Aorta (tissue), 5 donors: ENCODE data around the gene PLK1. TPM values are rescaled to one million over a fixed set of nuclear protein-coding genes. Genes with fewer than 3 reads are reported as not detected.

ENCODE experiments used
- ATAC-seq: fragments of 200-7000 bp; cut with Tn5 transposase; one replicate; pipeline ENCODE4 v1.9.1; 2022; ENCODE audit warnings: moderate library complexity; ENCODE audit not compliant: low FRiP score
- DNase-seq, 2 donors: peaks; one replicate each; pipeline ENCODE4 v3.0.0-alpha.2; 2020
- H3K27ac ChIP-seq, 2 donors: one replicate each; pipeline ENCODE4 v1.5.1; 2013; ENCODE audit warnings: low read length in 2 of 2, mild to moderate bottlenecking in 2 of 2, moderate library complexity in 2 of 2, control low read depth in 1 of 2, inconsistent platforms in 1 of 2, low read depth in 1 of 2
- H3K27me3 ChIP-seq, 2 donors: one replicate each; pipeline ENCODE4 v1.6.1; 2013; ENCODE audit warnings: control low read depth in 1 of 2, low read length in 1 of 2, mild to moderate bottlenecking in 1 of 2, moderate library complexity in 1 of 2; ENCODE audit not compliant: insufficient read depth in 2 of 2, control insufficient read depth in 1 of 2
- H3K36me3 ChIP-seq, 2 donors: one replicate each; pipeline ENCODE4 v1.6.1; 2013; ENCODE audit warnings: control low read depth in 1 of 2, low read length in 1 of 2, mild to moderate bottlenecking in 1 of 2; ENCODE audit not compliant: insufficient read depth in 2 of 2, control insufficient read depth in 1 of 2
- H3K4me1 ChIP-seq, 2 donors: one replicate each; pipeline ENCODE4 v1.6.1; 2013; ENCODE audit warnings: low read length in 2 of 2, control low read depth in 1 of 2, mild to moderate bottlenecking in 1 of 2, moderate library complexity in 1 of 2; ENCODE audit not compliant: insufficient read depth in 2 of 2, control insufficient read depth in 1 of 2
- H3K4me3 ChIP-seq, 2 donors: one replicate each; pipeline ENCODE4 v1.5.1; 2013; ENCODE audit warnings: low read length in 2 of 2, control low read depth in 1 of 2, mild to moderate bottlenecking in 1 of 2
- H3K9me3 ChIP-seq: one replicate; pipeline ENCODE4 v1.6.1; 2013; ENCODE audit warnings: mild to moderate bottlenecking, low read length; ENCODE audit not compliant: control insufficient read depth
- WGBS, 2 donors: extraction: QIAGEN DNeasy Blood & Tissue Kit; methylation state at CpG; one replicate each; pipeline ENCODE4 v1.1.7; 2013; 5-methylcytosine and 5-hydroxymethylcytosine counted together
- intact Hi-C, 2 donors: fragments of 100-400 bp; cut with DNase I; formaldehyde crosslinking; loops; one replicate each; pipeline versions ENCODE4 v1.14.2 to v1.15.0; 2022
- polyA plus RNA-seq, 2 donors: library from polyadenylated mRNA; stranded (reverse); fragments of 200-250 nt; gene quantifications; one replicate each; pipeline ENCODE4 v1.2.3, GENCODE V29; 2013
- total RNA-seq, 2 donors: library from RNA; stranded (reverse); fragmentation: NEBNext Ultra II Directional; extraction: Animal tissue kit (Norgen Biotek cat#: 25700); gene quantifications; one replicate each; pipeline ENCODE4 v1.2.1, GENCODE V29; 2021
- donor health status: healthy with polysubstance abuse.
- donor health status: Bipolar disorder and iron deficiency.
- donor health status: DM: no; HTN: no; CAD: no.
- donor health status: DM: no; HTN: no; CAD: no.
- donor health status: DM: yes; HTN: yes; CAD: no.

PLK1 gene
- total and polyA plus RNA-seq, 4 donors, result 0.88 to 4.7 (median 2.4) TPM

DNA sequence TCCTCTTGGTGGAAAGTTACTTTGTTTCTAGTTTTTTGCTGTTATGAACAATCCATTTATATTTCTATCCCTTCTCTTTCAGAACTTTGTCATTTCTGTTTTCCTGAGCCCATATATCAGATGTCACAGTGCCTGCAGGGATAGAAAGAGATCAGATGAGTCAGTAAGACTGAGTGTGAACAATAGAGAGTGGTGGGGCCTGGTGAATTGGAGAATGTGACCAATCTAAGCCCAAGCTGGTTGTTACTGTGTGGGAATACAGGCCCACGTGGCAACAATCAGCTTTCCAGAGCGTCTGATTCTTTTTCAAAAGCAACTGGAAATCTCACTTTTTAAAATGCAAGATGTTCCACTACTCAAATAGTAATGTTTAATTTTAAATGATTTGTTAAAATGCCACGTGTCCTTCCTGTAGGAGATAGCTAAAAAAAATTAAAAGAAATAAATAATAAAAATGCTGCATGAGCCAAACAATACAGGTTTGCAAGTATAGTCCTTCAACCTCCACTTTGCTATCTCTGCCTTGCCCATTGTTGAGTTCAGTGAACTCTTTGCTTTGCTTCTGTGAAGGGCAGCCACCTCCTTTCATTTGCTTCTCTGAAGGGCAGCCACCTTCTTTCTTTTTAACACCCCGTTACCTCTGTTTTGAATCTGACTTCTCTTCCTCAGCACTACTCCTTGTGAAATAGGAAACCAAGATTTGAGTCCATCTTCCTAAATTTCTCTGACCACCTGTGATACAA is 27.8 kb upstream of the PLK1 start:
- Histone ChIP-seq H3K4me3 (no peak overlapping the region), H3K27ac (no peak overlapping the region), H3K36me3 (peaks cover 0 to 3% of the 10 kb centered on the region in 2 donors), H3K27me3 (no peaks in the 10 kb centered on the region), H3K4me1 (no peaks in the 10 kb centered on the region), H3K9me3 (no peaks in the 10 kb centered on the region)
- ATAC-seq (no peak), DNase-seq (no peak)
- WGBS, 2 donors, result 78 to 81% methylated on average over 4 of the region's 4 CpGs
- intact Hi-C loops, result no loop called here

DNA sequence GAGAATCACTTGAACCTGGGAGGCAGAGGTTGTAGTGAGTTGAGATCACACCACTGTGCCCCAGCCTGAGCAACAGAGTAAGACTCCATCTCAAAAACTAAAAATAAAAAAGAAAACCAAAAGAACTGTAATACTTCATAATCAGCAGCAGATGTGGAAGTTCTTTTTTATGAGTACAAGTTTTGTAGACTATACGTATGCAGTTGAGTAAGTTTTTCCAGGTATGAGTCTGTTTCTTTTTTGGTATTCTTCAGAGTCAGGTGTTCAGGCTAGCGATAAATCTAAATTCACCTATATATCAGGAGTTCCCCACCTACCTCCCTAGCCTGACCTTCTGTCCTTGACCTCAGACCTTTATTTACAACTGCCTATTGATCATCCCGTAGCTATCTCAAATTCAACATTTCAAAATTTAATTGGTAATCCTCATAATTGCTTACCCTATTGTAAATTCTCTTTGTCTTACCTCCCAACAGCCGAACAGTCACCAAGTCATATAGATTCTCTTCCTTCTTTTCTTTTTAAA is 26.7 kb upstream of the PLK1 start:
- no peaks in the 10 kb centered on the region for H3K27me3 ChIP-seq
- no peak for DNase-seq
- ATAC-seq, result no peak
- intact Hi-C loops, result no loop called here
- H3K36me3 ChIP-seq, result peaks cover 0 to 3% of the 10 kb centered on the region in 2 donors
- WGBS, 2 donors, result 95 to 98% methylated on average over 4 of the region's 4 CpGs
- no peaks in the 10 kb centered on the region for H3K9me3 ChIP-seq
- H3K4me1 ChIP-seq, result no peaks in the 10 kb centered on the region
- H3K4me3 ChIP-seq, result no peak overlapping the region
- H3K27ac ChIP-seq, result no peak overlapping the region

DNA sequence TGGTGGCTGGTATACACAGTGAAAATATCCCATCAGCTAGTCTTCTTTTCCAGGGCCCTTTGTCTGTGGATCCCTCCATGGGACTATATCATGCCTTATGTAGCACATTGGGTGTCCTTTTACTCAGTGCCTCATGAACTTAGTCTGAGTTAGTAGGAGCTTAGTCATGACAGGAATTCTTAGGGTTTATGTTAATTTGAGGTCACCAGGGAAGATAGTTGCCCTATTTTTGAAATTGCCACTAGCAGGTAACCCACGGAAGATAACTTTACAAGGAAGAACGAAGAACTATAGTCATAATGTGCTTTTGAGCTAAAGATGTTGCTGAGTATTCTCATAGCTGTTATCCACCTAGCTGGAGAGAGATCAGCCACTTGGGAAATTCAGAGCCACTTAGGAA is 14.8 kb upstream of the PLK1 start:
- H3K27me3 ChIP-seq, result no peaks in the 10 kb centered on the region
- H3K4me3 ChIP-seq, result no peak overlapping the region
- H3K9me3 ChIP-seq, result no peaks in the 10 kb centered on the region
- H3K36me3 ChIP-seq, result peaks cover 11 to 15% of the 10 kb centered on the region in 2 donors
- 95 to 97% methylated on average over 2 of the region's 2 CpGs for WGBS, 2 donors
- DNase-seq (no peak), ATAC-seq (no peak)
- H3K27ac ChIP-seq, result no peak overlapping the region
- intact Hi-C loops, result no loop called here
- no peaks in the 10 kb centered on the region for H3K4me1 ChIP-seq

DNA sequence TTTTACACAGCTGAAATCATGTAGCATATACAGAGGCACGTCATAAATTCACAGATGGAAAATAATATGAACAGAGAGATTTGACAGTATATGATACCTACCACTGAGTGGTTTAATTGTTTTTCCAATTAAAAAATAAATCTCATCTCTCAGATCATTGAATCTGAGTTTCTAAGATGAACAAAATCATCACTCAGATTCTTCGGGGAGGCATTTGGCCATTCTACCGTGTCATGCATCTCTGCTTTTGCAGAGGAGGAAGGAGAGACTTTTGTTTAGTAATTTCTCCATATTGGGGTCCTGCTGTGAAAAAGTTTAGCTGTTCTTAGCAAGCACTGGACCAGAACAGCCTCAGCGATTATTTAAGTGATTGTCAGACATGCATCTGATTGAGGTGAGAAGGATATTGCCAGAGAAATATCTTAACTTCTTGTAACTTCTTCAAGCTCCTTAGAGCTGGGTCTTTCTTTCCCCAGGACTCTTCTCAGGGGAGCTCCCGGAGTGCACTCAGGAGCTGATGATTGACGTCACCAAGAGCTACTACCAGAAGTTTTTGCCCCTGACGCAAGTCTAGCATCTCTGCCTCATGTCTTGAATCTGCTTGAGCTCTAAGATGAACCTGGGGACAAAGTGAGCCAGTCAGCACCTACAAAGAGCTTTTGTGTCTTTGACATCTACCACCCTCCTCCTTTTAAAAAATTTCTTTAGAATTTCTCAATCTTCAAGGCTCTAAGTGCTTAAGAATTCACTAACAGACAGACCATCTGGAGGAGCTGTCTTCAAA is 11.9 kb upstream of the PLK1 start:
- H3K27ac ChIP-seq, result no peak overlapping the region
- WGBS, 2 donors, result 86 to 87% methylated on average over 7 of the region's 7 CpGs
- H3K27me3 ChIP-seq, result no peaks in the 10 kb centered on the region
- no peaks in the 10 kb centered on the region for H3K9me3 ChIP-seq
- no peak for DNase-seq
- no peaks in the 10 kb centered on the region for H3K4me1 ChIP-seq
- ATAC-seq, result no peak
- intact Hi-C loops, result no loop called here
- H3K36me3 ChIP-seq, result peaks cover 11 to 18% of the 10 kb centered on the region in 2 donors
- H3K4me3 ChIP-seq, result no peak overlapping the region

DNA sequence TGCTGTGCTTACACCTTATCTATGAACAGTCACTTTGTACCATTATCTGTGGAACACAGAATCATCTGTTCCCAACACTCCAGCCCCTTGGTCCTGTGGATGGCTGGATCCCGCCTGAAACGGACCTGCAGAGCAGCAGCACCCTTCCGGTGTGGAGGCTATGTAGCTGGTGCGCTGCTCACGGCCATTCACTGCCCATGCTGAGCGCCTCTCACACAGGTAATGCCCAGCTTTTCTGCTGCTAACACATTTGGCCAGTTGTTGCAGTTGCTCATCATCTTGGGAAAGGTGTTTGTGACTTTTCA is 11.4 kb upstream of the PLK1 start:
- no peak overlapping the region for H3K27ac ChIP-seq
- WGBS, 2 donors, result 95 to 96% methylated on average over 6 of the region's 6 CpGs
- H3K9me3 ChIP-seq, result no peaks in the 10 kb centered on the region
- no peak overlapping the region for H3K4me3 ChIP-seq
- no peaks in the 10 kb centered on the region for H3K27me3 ChIP-seq
- DNase-seq (no peak), ATAC-seq (no peak)
- intact Hi-C loops, result no loop called here
- no peaks in the 10 kb centered on the region for H3K4me1 ChIP-seq
- peaks cover 8 to 18% of the 10 kb centered on the region in 2 donors for H3K36me3 ChIP-seq

DNA sequence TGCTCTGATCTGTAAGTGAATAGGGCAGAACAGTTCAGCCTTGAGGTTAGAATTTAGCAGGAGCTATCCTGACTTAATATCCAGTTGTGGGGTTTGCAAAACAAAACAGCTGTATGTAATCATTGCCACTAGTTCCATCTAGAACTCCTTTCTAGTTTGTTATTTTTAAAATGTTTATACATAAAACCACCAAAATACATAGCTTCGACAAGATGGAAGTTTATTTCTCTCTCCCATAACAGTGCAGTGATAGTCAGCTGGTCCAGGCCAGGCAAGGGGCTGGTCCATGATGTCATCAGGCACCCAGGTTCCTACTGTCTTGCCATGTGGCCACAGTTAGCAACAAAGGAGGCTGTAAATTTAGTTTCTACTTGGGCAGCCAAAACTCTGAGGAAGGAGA is 10.5 kb upstream of the PLK1 start:
- DNase-seq (no peak), ATAC-seq (no peak)
- H3K4me3 ChIP-seq, result no peak overlapping the region
- no peaks in the 10 kb centered on the region for H3K27me3 ChIP-seq
- intact Hi-C loops, result no loop called here
- H3K36me3 ChIP-seq, result peaks cover 8 to 18% of the 10 kb centered on the region in 2 donors
- 82 to 83% methylated on average over 1 of the region's 1 CpG for WGBS, 2 donors
- no peaks in the 10 kb centered on the region for H3K9me3 ChIP-seq
- no peaks in the 10 kb centered on the region for H3K4me1 ChIP-seq
- no peak overlapping the region for H3K27ac ChIP-seq

DNA sequence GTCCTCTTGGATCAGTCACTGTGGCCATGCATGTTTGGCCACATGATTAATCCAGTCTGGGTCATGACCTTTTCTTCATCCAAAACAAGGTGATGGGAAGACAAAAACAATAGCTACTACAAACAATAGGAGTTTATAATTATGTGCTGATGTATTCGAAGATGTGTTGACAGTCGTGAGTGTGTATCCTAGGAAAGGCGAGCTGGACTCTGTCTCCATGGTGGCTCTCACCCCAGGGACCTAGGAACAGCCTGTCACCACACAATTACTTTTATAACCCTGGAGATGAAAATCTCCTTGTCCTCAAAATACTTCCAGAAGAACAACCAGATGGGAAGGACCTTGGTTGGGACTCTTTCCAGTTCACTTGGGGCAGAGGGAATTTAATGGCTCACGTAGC is 9.8 kb upstream of the PLK1 start:
- Histone ChIP-seq H3K9me3 (no peaks in the 10 kb centered on the region), H3K27me3 (no peaks in the 10 kb centered on the region), H3K27ac (no peak overlapping the region), H3K36me3 (peaks cover 8 to 19% of the 10 kb centered on the region in 2 donors), H3K4me1 (no peaks in the 10 kb centered on the region), H3K4me3 (no peak overlapping the region)
- DNase-seq (no peak), ATAC-seq (no peak)
- WGBS, 2 donors, result 89 to 93% methylated on average over 4 of the region's 4 CpGs
- intact Hi-C loops, result no loop called here

DNA sequence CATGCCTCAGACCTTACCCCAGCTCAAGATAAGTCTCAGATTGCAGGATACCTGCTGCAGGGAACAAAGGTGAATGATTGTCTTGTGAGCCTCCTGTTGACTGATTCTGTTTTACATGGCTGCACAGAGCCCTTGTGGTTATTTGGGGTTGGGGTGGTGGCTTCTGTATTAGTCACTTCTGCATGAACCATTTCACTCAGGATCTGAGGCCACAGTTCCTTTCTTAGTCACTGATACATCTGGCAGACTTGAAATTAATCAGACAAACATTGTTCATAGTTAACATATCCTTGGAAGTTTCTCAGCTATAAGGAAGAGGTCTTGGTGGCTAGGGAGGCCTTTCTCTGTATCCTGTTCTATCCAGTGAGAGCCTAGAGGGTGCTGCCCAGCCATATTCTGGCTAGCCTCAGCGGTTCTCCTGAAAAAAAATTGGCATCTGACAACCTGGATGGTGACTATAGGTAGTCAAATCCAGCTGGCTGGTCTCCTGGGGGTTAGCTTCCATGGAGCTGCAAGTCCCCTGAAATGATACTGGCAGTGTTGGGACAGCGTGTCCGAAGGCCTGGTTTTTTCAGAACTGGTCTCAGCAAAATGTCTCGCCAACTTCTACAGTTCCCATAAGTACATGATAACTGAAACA is 8.4 kb upstream of the PLK1 start:
- WGBS, 2 donors, result 69 to 79% methylated on average over 4 of the region's 4 CpGs
- intact Hi-C loops, result no loop called here

More for the DNA sequence above, 8.4 kb upstream of the PLK1 start:
- Histone ChIP-seq H3K4me1 (no peaks in the 10 kb centered on the region), H3K27me3 (no peaks in the 10 kb centered on the region), H3K9me3 (no peaks in the 10 kb centered on the region), H3K4me3 (no peak overlapping the region), H3K27ac (no peak overlapping the region), H3K36me3 (peaks cover 8 to 16% of the 10 kb centered on the region in 2 donors)
- no peak for DNase-seq
- ATAC-seq, result no peak
